GM19397 (cell line): ENCODE measurements around the gene TOGARAM2.

Experiments
- ATAC-seq: cut with Tn5 transposase; IDR thresholded peaks from one replicate; pipeline ENCODE4 v1.9.1; 2021; ENCODE audit warnings: mild to moderate bottlenecking, moderate library complexity; ENCODE audit not compliant: unreplicated experiment

The TOGARAM2 gene

DNA sequence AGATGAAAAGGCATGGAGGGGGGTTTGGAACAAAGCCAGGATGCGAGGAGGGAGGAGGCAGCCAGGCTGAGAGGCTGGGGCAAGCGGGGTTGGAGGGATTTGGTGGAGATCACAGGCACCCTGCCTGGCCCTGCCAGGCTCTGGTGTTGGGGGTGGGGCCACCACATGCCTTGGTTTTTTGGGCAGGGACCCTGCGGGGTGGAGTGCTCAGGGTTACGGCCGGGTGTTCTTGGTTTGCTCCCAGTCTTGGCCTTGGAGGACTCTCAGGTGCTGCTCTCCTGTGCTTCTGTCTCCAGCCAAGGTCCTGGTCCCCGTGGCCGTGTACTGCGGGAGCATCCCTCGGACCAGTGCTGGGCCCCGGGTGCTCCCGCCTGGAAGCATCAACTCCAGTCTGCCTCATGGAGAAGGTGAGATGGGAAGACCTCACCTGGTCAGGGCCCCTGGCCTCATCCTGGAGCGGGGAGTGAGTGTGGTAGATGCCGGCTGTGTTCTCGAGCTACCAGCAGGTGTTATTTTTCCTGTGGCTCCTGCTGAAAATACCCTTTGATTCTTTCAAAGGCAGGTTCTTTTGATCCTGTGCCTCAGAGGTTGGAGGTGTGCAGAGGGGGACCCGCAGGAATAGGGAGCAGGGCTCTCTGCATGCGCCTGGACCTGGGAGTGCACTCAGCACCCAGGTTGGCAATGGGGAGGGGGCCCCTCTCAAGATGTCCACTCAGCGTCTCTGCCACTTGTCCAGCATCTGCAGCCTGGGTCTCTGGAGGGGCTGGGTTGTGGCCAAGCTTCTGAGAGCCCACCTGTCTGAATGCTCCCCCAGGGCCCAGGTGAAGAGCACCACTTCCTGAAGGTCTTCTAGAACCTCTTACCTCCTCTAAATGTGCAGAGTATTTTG lies 17.0 kb downstream of the TOGARAM2 start:
- no peak for ATAC-seq

GRCh38 chr2:29000481-29000880 lies 19.4 kb downstream of the TOGARAM2 start:
- ATAC-seq = peak; percentile 90

- no peak for ATAC-seq
Measured at GRCh38 chr2:29000956-29001355, 19.9 kb downstream of the TOGARAM2 start.

DNA sequence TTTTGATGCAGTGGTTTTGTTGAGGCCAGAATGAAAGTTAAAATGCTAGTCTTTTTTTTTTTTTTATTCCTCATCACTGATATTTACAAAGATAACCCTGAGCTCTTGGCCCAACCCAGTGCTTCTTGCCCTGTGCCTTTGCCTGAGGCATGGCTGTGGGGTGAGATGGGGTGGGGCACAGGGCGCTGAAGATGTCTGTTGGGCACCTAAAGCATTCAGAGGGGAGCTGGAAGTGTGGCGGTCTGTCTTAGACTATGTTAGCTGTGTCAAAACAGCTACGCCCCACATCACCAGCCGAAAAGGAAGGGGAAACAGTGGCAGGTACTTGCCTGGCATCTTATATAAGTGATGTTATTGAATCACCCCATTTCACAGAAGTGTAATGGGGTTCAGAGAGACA lies 20.7 kb downstream of the TOGARAM2 start:
- ATAC-seq = no peak

GRCh38 chr2:29004755-29005154 lies 23.7 kb downstream of the TOGARAM2 start:
- no peak for ATAC-seq

DNA sequence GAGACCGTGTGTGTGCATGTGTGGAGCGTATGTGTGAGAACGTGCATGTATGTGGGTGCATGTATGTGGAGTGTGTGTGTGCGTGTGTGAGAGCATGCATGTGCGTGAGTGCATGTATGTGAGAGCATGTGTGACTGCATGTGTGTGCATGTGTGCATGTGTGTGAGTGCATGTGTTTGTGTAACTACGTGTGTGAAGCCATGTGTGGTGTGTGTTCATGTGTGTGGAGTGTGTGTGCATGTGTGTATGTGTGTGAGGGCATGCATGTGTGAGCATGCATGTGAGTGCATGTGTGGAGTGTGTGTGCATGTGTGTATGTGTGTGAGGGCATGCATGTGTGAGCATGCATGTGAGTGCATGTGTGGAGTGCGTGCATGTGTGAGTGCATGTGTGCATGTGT lies 24.2 kb downstream of the TOGARAM2 start:
- no peak for ATAC-seq

GRCh38 chr2:29006092-29006979 lies 25.2 kb downstream of the TOGARAM2 start:
- no peak for ATAC-seq

DNA sequence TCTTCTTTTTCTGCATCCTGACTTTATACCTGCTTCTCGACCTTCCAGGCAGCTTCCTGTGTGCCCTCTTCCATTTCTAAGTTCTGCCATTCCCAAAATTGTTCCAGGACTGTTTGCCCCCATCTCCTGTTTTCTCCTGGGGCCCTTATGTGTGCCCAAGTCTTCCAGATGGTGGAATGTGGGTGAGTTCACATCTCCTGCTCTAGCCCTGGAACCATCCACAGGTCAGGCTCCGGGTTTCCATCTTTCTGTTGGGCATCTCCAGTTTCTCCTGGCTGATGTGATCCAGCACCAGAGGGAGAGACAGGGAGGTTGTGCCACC lies 25.8 kb downstream of the TOGARAM2 start:
- no peak for ATAC-seq

DNA sequence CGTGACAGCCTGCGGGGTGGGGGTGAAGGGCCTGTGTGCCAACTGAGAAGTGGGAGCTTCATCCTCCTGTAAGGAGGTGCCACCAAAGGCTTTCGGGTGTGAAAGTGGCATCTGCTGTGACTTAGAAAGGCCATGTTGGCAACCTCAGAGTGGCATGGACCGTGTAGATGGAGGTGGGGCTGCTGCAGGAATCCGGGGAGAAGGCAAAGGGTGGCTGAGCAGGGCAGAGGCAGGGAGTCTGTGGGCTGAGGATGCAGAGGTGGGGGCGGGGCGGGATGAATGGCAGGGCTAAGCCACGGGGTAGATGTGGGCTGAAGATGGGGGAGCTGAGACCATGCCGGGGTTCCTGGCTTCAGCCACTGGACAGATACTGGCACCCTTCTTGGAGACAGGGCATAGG lies 28.2 kb downstream of the TOGARAM2 start:
- ATAC-seq = no peak

DNA sequence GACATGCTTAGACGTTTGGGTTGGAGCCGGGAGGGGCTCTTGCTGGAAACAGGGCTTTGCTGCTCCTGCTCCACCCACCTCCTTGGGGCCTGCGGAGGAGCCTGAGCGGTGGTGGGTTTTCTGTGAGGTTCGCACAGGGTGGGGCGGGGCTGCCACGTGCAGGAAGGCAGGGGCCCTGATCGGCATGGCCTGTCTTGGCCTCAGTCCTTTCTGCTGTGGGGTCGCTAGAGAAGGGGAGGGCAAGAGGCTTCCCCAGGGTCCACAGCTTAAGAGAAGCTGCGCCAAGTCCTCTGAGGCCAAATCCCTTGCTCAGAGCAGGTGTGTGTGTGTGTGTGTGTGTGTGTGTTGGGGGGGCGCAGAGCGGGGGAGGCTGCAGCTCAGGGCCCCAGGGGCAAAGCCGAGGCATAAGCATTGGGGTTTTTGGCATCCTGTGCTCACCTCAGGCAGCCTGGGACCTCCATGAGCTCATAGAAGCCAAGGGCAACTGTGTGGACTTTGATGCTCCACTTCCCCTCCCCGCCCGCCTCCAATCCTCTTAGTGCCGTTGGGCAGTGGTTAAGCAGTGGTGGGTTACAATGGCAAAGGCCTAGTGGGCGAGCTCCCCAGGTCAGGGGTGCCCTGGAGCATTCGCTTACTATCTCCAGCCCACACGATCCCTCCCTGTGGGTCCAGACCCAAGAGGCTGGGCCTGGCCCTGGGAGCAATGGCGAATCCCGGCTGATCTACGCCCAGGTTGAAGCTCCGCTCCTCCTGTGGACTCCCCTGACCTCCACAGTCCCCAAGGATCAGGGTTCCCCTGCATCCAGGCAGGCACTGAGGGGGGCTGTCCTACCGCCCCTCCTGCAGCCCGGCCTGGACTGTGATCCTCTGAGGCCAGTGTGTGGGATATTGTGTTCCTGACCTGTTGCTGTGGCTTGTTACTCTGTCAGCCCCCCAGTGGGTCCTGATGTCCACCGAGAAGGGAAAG lies 28.9 kb downstream of the TOGARAM2 start:
- ATAC-seq = no peak

GRCh38 chr2:29010946-29011345 lies 29.8 kb downstream of the TOGARAM2 start:
- no peak for ATAC-seq

DNA sequence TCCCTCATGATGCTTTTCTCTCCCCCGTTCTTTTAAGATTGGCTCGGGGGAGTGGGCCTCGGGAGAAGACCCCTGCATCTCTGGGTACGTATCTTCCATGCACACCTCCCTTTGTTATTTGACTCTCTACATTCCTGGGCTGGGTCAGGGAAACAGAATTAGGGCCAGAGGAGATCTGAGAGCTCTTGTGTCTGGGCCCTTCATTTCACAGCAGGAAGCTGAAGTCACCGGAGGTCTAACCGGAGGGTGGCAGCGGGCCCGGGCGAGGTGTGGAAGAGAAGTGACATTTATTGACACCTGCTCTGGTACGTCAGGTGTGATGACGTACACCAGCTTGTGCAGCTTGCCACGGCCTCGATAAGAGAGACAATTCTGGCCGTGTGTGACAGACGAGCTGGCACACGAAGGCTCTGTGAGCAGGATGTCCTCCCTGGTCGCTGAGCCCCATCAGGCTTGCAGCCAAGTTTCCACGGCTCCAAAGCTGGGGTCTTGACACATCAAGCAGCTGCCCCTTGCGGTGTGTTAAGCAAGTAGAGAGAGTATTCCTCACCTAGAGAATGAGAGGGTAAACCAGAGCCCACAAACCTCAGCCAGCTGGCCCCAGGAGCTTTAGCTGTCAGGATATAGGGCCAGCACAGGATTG lies 30.4 kb downstream of the TOGARAM2 start:
- ATAC-seq = no peak

GRCh38 chr2:29012211-29012681 lies 31.1 kb downstream of the TOGARAM2 start:
- no peak for ATAC-seq

- no peak for ATAC-seq
Measured at GRCh38 chr2:29013057-29013780, 32.1 kb downstream of the TOGARAM2 start.

DNA sequence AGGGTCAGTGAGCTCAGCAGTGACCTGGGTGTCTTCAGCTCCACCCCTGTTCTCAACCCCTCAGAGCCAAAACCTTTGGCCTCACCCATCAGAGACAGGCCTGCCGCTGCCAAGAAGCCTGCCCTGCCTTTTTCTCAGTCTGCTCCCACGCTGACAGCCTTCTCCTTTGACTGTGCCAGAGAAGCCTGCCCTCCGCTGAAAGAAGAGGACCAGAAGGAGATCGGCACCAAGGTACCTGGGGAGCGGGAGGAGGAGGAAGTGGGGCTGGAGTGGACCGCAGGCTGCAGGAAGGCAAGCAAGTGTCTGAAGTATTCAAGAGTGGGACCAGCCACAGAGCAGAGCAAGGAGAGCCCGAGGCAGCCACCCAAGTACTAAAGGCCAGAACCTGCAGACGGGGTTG lies 33.2 kb downstream of the TOGARAM2 start:
- no peak for ATAC-seq

DNA sequence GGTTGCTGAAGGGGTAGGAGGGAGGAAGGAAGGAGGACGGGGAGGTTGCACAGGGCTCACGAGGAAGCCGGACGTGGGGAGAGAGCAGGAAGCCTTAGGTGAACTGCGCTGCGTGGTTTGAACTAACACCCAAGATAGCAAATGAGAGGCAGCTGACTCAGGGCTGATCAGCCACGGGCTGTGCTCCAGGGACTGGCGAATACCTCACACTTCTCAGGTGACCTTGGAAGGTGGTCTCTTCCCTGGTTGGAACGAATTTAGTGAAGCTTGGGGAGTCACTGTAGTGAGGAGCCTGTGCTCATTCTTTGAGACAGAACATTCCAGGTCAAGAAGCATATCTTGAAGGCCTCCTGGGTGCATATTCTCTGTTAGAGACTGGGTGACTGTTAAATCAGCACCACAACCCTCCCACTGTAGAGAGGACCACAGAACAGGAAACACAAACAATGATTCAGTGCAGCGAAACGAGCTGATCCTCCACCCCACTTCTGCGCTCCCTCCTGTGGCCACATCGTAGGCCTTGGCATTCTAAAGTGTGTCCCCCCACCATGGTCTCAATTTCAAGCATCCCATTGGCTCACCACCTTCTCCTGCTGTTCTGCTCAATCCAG lies 33.8 kb downstream of the TOGARAM2 start:
- no peak for ATAC-seq

DNA sequence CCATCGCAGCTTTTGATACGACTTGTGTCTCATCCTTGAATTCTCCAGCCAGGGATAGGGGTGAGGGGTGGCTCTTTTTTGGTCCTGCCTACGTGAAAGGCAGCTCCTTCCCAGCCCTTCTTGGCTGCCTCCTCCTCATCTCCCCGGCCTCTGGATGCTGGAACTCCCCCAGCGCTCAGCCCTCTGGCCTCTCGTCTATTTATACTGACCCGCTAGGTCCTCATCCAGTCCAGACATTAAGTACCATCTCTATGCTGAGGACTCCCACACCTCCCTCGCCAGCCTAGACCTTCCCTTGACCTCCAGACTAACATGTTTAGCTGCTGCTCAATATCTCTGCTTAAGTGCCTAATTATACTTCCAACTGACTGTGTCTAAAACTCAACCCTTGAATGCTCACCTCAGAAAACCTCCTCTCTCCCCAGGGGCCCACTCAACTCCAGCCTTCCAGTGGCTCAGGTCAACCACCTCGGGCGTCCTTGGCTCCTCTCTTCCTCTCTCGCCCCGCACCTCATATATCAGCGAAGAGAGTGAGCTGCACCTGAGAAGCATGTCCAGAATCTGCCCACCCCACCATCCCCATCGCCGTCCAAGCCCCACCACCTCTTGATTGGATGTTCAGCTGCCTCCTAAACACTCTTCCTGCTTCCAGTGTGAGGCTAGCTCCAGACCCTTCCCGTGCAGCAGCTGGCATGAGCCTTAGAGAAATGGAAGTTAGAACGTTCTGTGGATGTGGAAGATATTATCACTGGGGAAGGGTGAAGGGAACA lies 34.8 kb downstream of the TOGARAM2 start:
- ATAC-seq = no peak

GRCh38 chr2:29016504-29016903 lies 35.4 kb downstream of the TOGARAM2 start:
- ATAC-seq = no peak
